SK-N-SH treated with all-trans-retinoic acid at 6 μM for 48 hours (cell line): ENCODE data around the gene TEAD3.
"Not testable (repeated sequence)": the region's sequence is repeated elsewhere in the genome, so short reads cannot be mapped to it uniquely, and the experiment has no call there.

Experiments
- ATAC-seq: fragments of 200-7000 bp; cut with Tn5 transposase; 3 replicates; pipeline ENCODE4 v1.9.1; 2020; ENCODE audit warnings: mild to moderate bottlenecking, moderate library complexity
- ARNTL ChIP-seq: fragments of 450-650 bp; formaldehyde crosslinking; IDR thresholded peaks from 2 replicates; pipeline ENCODE4 v1.5.0; 2020; ENCODE audit warnings: low read depth, mild to moderate bottlenecking, moderate library complexity, borderline replicate concordance
- BACH2 ChIP-seq: fragments of 250-450 bp; sonication (Bioruptor Pico); IDR thresholded peaks from 2 replicates; pipeline ENCODE4 v1.9.0; 2021; ENCODE audit warnings: mild to moderate bottlenecking, borderline replicate concordance
- CSDC2 ChIP-seq: fragments of 250-450 bp; sonication (Bioruptor Pico); IDR thresholded peaks from 2 replicates; pipeline ENCODE4 v1.5.0; 2020; ENCODE audit warnings: mild to moderate bottlenecking, moderate library complexity
- CSRNP3 ChIP-seq: fragments of 250-450 bp; sonication (Bioruptor Pico); IDR thresholded peaks from 2 replicates; pipeline ENCODE4 v1.5.1; 2021; ENCODE audit warnings: mild to moderate bottlenecking, moderate library complexity
- ESRRG ChIP-seq: fragments of 250-450 bp; sonication (Bioruptor Pico); IDR thresholded peaks from 2 replicates; pipeline ENCODE4 v1.6.1; 2021; ENCODE audit warnings: mild to moderate bottlenecking
- GLIS3 ChIP-seq: fragments of 250-450 bp; sonication (Bioruptor Pico); IDR thresholded peaks from 2 replicates; pipeline ENCODE4 v1.5.0; 2020; ENCODE audit warnings: mild to moderate bottlenecking, moderate library complexity
- ISL1 ChIP-seq: fragments of 250-450 bp; sonication (Bioruptor Pico); IDR thresholded peaks from 2 replicates; pipeline ENCODE4 v2.1.2; 2022; ENCODE audit warnings: mild to moderate bottlenecking, moderate library complexity
- OSR1 ChIP-seq: fragments of 250-450 bp; sonication (Bioruptor Pico); IDR thresholded peaks from 2 replicates; pipeline ENCODE4 v1.8.0; 2022; ENCODE audit warnings: moderate library complexity, mild to moderate bottlenecking, inconsistent platforms
- PATZ1 ChIP-seq: fragments of 250-450 bp; sonication (Bioruptor Pico); IDR thresholded peaks from 2 replicates; pipeline ENCODE4 v1.8.0; 2020; ENCODE audit warnings: mild to moderate bottlenecking, moderate library complexity, borderline replicate concordance
- POU6F1 ChIP-seq: fragments of 250-450 bp; sonication (Bioruptor Pico); IDR thresholded peaks from 2 replicates; pipeline ENCODE4 v1.8.0; 2021; ENCODE audit warnings: low read depth, mild to moderate bottlenecking, moderate library complexity, borderline replicate concordance
- PPARA ChIP-seq: fragments of 250-450 bp; sonication (Bioruptor Pico); IDR thresholded peaks from 2 replicates; pipeline ENCODE4 v1.5.0; 2020; ENCODE audit warnings: mild to moderate bottlenecking, borderline replicate concordance
- RARB ChIP-seq: fragments of 250-450 bp; sonication (Bioruptor Pico); IDR thresholded peaks from 2 replicates; pipeline ENCODE4 v1.8.0; 2021; ENCODE audit warnings: mild to moderate bottlenecking, moderate library complexity
- TOX ChIP-seq: fragments of 250-450 bp; sonication (Bioruptor Pico); IDR thresholded peaks from 2 replicates; pipeline ENCODE4 v1.8.0; 2021; ENCODE audit warnings: mild to moderate bottlenecking, moderate library complexity, borderline replicate concordance
- TSHZ2 ChIP-seq: fragments of 250-450 bp; sonication (Bioruptor Pico); IDR thresholded peaks from 2 replicates; pipeline ENCODE4 v1.5.0; 2020; ENCODE audit warnings: mild to moderate bottlenecking, moderate library complexity
- ZC3H10 ChIP-seq: fragments of 250-450 bp; sonication (Bioruptor Pico); IDR thresholded peaks from 2 replicates; pipeline ENCODE4 v1.5.1; 2021; ENCODE audit warnings: mild to moderate bottlenecking, moderate library complexity
- ZFP3 ChIP-seq: fragments of 250-450 bp; sonication (Bioruptor Pico); IDR thresholded peaks from 2 replicates; pipeline ENCODE4 v1.5.0; 2020; ENCODE audit warnings: mild to moderate bottlenecking, moderate library complexity
- ZFP30 ChIP-seq: fragments of 450-650 bp; formaldehyde crosslinking; IDR thresholded peaks from 2 replicates; pipeline ENCODE4 v1.5.0; 2022; ENCODE audit warnings: mild to moderate bottlenecking, moderate library complexity
- ZNF565 ChIP-seq: fragments of 450-650 bp; formaldehyde crosslinking; conservative IDR thresholded peaks from 2 replicates; pipeline ENCODE4 v1.5.0; 2020; ENCODE audit warnings: low read depth, mild to moderate bottlenecking, moderate library complexity
- ZNF70 ChIP-seq: fragments of 450-650 bp; formaldehyde crosslinking; IDR thresholded peaks from 2 replicates; pipeline ENCODE4 v1.5.0; 2020; ENCODE audit warnings: mild to moderate bottlenecking, moderate library complexity
- ZNF8 ChIP-seq: fragments of 450-650 bp; formaldehyde crosslinking; IDR thresholded peaks from 2 replicates; pipeline ENCODE4 v1.5.0; 2020; ENCODE audit warnings: mild to moderate bottlenecking, moderate library complexity

Gene TEAD3

GRCh38 chr6:35436071-35436857 is 60.6 kb downstream of the TEAD3 start:
- no peak for ATAC-seq

GRCh38 chr6:35435074-35435837 is 61.6 kb downstream of the TEAD3 start:
- ATAC-seq, result peak; percentile 27; the same call in 2 of the 3 replicates
- TF ChIP-seq TSHZ2 (CRISPR knock-in tag), result no peak
- TF ChIP-seq ARNTL (CRISPR knock-in tag), result no peak
- no peak for TF ChIP-seq CSDC2 (CRISPR knock-in tag)
- no peak for TF ChIP-seq BACH2 (CRISPR knock-in tag)
- TF ChIP-seq TOX (CRISPR knock-in tag), result no peak
- TF ChIP-seq RARB, result no peak
- no peak for TF ChIP-seq ESRRG (CRISPR knock-in tag)
- TF ChIP-seq ZC3H10, result no peak
- TF ChIP-seq POU6F1, result no peak
- no peak for TF ChIP-seq ZNF70
- TF ChIP-seq ZNF565 (CRISPR knock-in tag), result no peak
- TF ChIP-seq ZFP30 (CRISPR knock-in tag), result no peak
- no peak for TF ChIP-seq ZNF8 (CRISPR knock-in tag)
- no peak for TF ChIP-seq PPARA (CRISPR knock-in tag)
- TF ChIP-seq CSRNP3, result no peak
- TF ChIP-seq PATZ1, result no peak
- no peak for TF ChIP-seq OSR1
- no peak for TF ChIP-seq ZFP3 (CRISPR knock-in tag)

More at GRCh38 chr6:35436071-35436857, 60.6 kb downstream of the TEAD3 start:
- TF ChIP-seq POU6F1 (no peak), GLIS3 (no peak), ZNF8 (CRISPR knock-in tag) (no peak), ZFP3 (CRISPR knock-in tag) (no peak), PATZ1 (no peak), OSR1 (no peak), ZFP30 (CRISPR knock-in tag) (no peak), BACH2 (CRISPR knock-in tag) (no peak), ARNTL (CRISPR knock-in tag) (no peak), ISL1 (CRISPR knock-in tag) (no peak)
- TF ChIP-seq, all 23 proteins: peak for 0

GRCh38 chr6:35432702-35433101 is 64.2 kb downstream of the TEAD3 start:
- ATAC-seq, result not testable (repeated sequence)
